T-helper 2 cell (primary cell): ENCODE measurements around the gene PRSS37.
"Not testable (repeated sequence)": the region's sequence is repeated elsewhere in the genome, so short reads cannot be mapped to it uniquely, and the experiment has no call there.

Source experiments
- DNase-seq, 5 experiments: peaks; one replicate each; pipeline versions ENCODE4 v3.0.0 to v3.0.0-alpha.2; 2012 to 2022
- total RNA-seq, 2 donors: gene quantifications; one replicate each; lab custom pipeline; 2026; lab: John Stamatoyannopoulos, UW

The PRSS37 gene, protein sequence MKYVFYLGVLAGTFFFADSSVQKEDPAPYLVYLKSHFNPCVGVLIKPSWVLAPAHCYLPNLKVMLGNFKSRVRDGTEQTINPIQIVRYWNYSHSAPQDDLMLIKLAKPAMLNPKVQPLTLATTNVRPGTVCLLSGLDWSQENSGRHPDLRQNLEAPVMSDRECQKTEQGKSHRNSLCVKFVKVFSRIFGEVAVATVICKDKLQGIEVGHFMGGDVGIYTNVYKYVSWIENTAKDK
- total RNA-seq, result 0 reads per million in 2 donors

DNA sequence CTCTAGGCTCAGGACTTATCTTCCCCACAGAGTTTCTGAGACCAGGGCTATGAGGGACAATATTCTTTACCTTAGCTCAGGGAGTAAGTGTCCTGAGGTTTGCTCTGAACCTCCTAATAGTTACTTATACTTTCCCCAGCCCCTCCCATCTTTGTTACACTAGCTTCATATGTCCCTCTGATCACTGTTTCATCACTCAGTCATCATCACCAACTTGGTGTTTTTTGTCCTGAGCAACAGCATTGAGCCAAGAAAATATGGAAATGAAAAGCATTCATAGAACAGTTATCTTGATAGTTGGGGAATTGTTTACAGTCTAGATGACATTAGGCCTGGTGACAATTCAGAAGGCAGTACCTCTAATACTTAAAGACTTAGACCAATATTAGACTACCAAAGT is at the start of gene PRSS37:
TSS of gene PRSS37 (minus strand) at position 101 of the 400 bp plus-strand sequence. CDS start 436 bp downstream, outside the sequence.
- DNase-seq, result no peak

DNA sequence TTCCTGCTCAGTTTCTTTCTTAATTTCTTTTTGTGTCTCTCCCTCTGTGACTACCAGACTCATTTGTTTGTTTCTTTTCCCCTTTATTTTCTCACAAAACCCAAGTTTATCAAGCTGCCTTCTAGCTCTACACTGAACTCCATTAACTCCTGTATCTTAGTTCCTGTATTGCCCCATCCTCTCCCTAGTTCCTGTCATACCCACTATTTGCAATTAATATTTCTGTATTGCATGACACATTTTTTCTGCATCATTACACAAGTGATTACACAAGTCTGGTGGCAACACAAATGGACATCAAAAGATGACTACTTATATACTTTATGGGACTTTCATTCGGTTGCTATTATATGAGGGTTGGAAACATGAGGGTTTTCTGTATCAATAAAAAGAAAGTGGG is 48.0 kb upstream of the PRSS37 start:
- no peak for DNase-seq

DNA sequence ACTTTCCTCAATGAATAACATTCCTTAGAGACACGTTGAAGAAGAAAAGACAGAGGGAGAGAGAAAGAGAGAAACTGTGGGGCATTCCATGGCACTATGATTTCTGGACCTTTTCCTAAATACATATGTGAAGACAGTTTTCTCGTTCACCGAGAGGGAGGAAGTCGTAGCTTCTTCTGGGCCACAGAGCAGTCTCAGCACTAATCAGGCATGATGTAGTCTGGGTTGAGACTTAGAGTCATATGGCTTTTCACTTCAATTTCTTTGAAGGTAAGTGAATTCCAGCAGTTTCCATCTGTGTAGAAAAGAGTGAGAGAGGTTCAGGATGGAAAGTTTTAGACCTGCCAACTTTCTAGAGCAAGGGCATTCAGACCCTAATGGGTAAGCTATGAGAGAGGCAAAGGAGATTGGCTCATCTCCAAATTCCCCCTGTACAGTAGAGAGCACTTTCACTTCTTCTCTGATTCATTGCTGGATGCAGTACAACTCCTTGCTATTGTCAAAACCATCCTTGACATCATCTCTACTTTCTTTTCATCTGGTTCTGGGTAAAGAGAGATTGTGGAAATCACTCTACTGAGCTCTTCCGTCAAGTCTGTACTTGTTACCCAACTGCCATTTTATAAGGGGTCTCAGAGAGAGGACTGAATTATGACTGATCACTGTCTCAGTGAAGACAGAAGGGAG is 43.4 kb upstream of the PRSS37 start:
- DNase-seq, result no peak

DNA sequence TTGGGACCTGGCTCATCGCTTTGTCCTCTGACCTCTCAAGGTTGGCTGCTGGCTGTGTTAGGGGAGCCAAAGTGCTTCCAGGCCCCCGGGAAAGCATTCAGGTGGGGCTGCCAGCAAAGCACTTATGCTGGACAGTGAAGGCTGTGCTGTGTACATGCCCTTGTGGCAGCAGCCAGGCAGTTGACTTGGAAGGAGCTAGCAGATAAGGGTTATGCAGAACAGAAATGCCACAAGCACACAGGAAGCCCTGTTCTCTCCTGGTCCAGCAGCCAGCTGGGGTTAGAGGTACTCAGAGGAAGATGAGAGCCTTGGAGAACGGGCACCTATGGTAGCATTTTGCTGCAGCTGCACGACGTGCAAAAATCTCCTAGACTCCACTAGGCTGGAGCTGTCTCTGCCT is 39.7 kb upstream of the PRSS37 start:
- DNase-seq, result no peak

DNA sequence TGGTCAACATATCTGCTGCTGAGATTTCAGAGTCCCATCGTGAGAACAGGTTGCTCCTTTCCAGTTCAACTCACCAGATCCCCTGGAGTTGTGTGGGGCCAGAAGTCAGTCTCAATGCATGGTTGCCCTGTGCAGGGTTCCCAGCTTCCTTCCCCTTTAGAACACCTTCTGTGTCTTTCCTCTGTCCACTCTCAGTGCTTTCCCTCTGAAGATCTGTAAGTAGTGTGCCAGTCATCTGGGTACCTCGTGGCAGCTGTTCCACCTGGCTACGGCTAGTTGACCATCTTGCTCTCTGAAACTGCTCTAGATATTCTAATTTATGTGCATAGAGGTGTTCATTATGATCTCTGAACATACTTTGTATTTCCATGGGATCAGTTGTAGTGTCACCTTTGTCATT is 36.1 kb upstream of the PRSS37 start:
- no peak for DNase-seq

DNA sequence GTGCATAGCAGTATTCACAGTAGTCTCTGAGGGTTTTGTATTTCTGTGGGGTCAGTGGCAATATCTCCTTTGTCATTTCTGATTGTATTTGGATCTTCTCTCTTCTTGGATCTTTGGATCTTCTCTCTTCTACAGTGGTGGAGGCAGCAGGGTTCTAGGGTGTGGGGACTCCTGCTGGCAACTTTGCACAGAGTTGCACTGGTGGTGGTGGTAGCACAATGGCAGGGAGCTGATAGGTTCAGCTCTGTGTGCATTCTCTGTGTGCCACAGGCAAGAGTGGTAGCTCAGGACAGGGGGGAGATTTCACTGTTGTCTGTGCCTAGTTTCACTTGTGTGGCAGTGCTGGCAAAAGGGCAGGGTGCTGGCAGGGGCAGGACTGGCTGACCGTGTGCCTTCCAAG is 35.1 kb upstream of the PRSS37 start:
- DNase-seq, result no peak

DNA sequence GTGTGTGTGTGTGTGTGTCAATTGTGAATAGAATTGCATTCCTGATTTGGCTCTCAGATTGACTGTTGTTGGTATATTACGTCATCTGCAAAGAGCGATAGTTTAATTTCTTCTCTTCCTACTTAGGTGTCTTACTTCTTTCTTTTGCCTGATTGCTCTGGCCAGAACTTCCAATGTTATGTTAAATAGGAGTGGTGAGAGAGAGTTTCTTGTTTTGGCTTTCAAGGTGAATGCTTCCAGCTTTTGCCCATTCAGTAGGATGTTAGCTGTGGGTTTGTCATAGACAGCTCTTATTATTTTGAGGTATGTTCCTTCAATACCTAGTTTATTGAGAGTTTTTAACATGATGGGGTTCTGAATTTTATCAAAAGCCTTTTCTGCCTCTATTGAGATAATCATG is 34.2 kb upstream of the PRSS37 start:
- DNase-seq, result no peak

DNA sequence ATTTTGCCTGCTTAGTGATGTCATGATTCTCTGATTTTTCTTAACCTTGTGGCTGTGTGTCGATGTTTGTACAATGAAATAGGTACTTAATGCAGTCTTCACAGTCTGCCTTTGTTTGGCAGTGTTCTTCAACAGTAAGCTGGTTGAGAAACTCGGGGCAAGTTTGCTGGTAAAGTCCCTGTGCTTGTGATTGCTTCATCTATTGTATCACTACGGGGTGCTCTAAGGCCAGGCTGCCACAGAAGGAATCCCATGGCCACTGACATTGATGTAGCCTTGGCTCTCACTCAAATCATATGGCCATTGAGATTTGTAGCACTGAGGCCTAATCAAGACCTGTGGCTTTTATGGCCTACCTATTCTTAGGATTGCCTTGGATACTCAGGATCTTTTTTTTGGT is 33.5 kb upstream of the PRSS37 start:
- no peak for DNase-seq

DNA sequence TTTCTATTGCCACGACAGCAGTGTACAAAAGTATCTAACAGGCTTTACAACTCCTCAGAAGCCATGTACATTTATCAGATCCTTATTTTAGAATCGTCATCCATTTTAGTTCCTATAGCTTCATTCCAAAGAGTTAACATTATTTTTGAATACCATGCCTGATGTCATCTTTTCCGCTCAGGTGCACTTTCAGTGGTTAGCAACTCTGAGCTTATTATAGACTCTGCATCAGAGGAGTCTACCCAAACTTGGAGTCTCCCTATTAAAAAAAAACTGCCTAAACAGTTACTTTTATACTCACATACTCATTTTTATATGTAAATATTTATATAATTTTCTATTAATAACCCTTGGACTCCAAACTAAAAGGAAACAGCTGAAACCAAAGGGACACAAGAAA is 31.6 kb upstream of the PRSS37 start:
- no peak for DNase-seq

DNA sequence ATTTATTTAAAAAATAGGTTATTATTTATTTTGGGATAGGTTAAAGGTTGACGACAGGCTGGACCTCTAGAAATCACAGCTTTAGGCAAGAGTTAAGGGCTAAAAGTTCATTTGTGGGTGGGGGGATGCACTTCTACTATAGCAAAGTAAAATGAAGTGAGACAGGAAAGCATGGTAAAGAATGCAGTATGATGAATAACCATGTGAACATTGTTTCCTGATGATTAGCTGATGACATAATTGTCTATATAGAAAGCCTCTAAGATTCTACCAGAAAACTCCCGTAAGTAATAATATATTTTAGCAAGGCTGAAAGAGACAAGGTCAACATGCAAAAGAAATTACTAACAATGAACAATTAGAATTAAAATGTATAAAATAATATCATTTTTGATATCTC is 25.7 kb upstream of the PRSS37 start:
- no peak for DNase-seq

DNA sequence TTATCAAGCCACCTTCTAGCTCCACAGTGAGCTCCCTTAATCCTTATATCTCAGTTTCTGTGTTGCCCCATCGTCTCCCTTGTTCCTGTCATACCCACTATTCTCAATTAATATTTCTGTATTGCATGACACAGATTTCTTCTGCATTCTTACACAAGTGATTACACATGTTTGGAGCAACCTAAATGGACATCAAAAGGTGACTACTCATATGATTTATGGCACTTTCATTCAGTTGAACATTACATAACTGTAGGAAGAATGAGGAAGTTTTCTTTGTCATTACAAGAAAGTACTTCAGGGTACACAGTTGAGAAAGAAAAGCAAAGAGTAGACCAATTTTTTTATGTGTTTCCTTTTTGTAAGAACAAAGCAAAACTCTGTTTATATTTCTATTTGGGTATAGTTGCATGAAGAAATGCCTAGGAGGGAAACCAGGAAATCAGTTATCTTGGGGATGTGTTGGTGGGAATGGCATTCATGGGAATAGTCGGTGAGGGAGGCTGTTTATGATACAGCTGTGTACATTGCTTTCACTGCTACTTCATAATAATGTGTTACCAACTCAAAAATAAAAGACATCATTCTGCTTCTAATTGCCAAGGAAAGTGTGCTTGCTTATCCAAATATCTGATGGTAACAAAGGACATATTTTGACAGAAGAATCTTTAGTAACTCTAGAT is 23.6 kb upstream of the PRSS37 start:
- DNase-seq, result no peak

DNA sequence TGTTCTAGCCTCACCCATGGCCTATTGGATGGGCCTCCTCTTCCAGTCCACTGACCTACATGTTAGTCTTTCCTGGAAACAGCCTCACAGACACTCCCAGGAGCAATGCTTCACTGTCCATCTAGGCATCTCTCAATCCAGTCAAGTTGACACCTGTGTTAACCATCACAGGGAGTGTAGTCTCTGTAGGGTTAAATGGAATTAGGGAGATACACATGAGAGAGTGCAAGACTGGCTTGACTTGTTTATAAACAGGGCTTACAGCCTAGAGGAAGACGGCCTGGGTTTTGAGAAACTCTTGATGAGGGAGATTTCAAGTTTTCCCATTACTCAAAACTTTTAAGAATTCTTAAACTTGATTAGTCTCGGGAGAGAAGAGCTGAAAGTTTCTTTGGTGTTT is 18.9 kb upstream of the PRSS37 start:
- DNase-seq, result no peak

DNA sequence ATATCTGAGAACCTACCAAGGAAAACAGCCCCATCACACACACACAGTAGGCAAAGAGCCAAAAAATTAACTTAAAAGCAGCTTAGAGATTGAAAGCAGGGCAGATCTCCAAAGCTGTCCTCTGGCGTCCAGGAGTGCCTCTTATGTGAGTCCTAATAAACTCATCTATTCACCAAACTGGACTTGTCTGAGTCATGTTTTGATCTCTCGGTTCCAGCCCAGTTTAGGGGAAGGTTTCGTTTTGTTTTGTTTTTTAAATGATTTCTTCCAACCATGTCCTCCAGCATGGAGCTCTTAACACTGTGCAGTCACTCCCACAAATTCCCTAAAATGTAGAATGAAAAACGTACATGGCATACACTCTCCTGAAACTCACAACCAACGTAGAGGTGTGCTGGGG is 6.7 kb upstream of the PRSS37 start:
- DNase-seq, result no peak

DNA sequence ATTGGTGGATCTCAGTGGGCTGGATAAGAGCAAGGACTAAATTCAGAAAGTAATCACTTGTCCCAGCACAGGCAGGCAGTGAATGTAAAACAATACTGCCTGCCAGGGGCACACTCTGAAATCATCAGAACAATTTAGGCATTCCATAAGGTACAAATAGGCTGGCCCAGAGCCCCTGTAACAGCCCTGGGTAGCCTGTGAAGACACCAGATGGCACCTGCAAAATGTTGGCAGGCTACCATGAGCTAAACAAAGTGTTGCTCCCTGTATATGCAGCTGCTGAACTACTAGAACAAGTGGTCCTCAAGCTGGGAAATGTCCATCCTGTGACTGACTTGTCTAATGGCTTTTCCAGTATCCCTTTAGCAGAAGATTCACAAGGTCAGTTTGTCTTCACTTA is 3.0 kb upstream of the PRSS37 start:
- no peak for DNase-seq

DNA sequence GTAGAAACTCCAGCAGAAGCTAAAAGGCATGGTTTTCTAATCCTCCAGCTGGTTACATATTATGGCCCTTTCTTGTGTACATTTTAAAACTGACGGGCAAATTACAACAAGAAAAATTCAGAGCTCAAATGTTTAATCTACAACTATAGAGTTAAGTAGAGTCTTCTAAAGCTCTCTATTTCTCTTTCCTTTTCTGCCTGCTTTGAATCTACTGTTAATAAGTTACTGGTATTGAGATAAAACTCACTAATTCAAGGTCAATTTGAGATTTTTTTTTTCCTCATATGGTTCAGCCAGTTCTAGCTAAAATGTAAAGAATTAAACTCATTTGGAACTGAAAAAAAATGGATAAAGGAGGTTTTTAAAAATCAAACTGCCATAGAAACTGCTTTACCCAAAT is 1.6 kb upstream of the PRSS37 start:
- no peak for DNase-seq

DNA sequence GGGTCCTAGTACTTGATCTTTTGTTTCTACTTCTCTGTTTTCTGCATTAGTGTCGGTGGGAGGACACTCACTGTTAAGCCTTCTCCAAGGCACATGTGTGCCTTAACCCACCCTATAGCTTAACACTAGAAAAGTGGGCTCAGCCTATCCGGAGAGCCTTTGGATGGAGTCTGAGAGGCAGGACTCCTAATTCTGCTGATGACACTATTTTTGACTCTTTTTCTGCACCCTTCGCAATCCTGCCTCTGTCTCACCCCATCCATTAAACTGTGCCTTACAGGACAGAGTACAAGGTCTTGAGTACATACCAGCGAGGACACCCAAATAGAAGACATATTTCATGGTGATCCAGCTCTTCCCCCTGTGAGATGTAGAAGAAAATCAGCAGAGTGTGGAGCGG is 577 bp downstream of the PRSS37 start:
- DNase-seq, result no peak

DNA sequence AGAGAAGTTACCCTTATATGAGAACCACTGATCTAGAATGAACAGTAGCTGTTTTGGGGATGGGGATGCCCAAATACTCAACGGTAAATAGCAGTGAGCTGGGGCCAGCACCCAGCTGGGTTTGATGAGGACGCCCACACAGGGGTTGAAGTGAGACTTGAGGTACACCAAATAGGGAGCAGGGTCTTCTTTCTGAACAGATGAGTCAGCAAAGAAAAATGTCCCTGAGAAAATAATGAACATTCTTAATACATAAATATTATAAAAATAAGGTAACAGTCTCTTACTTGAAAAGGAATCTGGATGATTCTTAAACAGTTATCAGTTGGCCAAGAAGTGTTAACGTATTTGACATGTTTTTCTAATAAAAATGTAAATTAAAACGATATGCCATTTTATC is 2.0 kb downstream of the PRSS37 start:
- no peak for DNase-seq

DNA sequence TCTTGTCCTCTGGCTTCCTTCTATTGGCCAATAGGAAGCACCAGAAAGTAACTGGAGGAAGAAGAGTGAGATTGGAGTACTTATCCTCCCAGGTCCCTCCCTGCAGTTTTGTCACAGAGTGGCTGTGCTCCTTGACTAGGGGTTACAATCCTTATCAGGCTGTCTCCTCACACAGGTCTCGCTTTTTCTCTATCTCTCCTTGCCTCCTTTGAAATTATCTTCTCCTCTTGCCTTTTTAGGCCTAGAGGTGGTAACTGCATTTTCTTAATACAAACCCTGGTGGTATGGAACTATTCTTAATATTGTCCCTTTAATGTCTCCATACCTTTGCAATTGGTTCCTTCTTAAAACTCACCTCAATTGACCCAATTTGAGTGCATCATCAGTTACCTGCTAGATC is 2.7 kb downstream of the PRSS37 start:
- DNase-seq, result no peak

DNA sequence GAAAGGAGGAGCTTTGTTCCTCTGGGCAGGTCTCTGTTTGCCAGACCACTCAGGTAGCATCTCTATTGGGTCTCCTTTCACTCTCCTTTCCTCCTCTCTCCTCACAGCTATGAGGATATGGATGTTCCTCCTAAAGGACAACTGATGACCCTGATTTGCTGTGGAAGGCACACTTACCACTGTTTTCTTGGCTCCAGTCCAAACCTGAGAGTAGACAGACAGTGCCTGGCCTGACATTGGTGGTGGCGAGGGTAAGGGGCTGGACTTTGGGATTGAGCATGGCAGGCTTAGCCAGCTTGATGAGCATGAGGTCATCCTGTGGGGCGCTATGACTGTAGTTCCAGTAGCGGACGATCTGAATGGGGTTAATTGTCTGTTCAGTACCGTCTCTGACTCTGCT is 3.6 kb downstream of the PRSS37 start:
- no peak for DNase-seq

DNA sequence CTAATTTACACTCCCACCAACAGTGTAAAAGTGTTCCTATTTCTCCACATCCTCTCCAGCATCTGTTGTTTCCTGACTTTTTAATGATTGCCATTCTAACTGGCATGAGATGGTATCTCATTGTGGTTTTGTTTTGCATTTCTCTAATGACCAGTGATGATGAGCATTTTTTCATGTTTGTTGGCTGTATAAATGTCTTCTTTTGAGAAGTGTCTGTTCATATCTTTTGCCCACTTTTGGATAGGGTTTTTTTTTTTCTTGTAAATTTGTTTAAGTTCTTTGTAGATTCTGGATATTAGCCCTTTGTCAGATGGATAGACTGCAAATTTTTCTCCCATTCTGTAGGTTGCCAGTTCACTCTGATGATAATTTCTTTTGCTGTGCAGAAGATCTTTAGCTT is 18.9 kb downstream of the PRSS37 start:
- not testable (repeated sequence) for DNase-seq

DNA sequence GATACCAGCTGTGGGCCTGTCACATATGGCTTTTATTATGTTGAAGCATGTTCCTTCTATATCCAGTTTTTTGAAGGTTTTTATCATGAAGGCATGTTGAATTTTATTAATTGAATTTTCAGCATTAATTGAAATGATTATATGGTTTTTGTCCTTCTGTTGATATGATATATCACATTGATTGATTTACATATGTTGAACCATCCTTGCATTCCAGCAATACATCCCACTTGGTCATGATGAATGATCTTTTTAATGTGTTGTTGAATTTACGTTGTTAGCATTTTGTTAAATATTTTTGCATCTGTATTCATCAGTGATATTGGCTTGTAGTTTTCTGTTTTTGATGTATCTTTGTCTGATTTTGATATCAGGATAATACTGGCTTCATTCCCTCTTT is 21.2 kb downstream of the PRSS37 start:
- no peak for DNase-seq

DNA sequence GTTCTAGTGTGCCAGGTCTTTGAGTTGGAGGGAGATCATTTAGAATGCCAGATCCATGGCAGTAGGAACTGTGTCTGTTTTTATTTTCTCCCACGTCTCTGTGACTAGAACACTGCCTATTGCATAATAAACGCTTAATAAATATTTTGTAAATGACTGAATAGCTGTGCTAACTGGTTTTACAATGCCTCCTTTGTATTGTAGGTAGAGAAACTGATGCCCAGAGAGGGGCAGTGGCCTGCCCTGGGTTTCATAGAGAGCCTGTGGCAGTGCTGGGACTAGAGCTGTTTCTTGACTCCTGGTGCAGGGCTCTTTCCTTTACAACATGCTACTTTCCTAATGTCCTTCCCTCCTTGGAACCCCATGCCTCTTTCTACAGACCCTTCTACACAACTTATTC is 48.8 kb downstream of the PRSS37 start:
- DNase-seq, result no peak

DNA sequence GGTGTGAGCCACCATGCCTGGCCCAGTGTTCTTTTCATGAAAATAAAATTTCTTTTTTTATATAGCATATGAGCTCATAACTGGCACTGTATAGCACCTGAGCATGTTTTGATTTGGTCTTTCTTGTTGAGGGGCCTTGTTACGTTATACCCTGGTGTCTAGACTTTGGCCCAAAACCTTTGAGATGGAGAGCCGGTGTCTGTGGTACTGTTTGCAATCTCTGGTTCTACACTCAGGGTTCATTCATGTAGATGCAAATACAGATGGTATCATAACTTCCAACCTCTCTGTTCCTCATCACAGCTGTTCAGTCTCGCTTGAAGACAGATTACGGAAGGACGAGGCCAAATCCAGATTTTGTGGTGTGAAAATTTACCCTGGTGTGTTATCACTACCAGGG is 51.4 kb downstream of the PRSS37 start, which contains the start of gene TAS2R5:
TSS of gene TAS2R5 (plus strand) at position 301 of the 400 bp plus-strand sequence. CDS start 145 bp downstream, outside the sequence.
- no peak for DNase-seq

DNA sequence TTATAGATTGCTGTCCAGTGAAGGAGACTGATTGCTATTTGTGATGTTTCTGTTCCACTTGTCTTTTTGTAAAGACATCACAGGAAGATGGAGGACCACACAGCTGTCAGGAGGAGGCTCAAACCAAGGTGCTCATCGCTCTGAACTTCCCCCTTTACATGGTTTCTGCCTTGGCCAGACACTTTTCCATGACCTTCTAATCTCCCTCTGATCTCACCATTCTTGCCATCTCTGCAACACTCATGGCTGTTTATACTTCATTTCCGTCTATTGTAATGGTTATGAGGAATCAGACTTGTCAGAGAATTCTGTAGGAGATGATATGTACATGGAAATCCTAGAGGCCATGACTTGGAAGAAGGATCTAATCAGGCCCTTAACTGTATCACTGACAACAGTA is 53.0 kb downstream of the PRSS37 start:
- no peak for DNase-seq
